ENCODE results near the gene SOBP. TPM values are rescaled to one million over a fixed set of nuclear protein-coding genes. Genes with fewer than 3 reads are reported as not detected.

The SOBP gene
- total RNA-seq, 1 experiment from 2014 or later: 10.1 TPM

DNA sequence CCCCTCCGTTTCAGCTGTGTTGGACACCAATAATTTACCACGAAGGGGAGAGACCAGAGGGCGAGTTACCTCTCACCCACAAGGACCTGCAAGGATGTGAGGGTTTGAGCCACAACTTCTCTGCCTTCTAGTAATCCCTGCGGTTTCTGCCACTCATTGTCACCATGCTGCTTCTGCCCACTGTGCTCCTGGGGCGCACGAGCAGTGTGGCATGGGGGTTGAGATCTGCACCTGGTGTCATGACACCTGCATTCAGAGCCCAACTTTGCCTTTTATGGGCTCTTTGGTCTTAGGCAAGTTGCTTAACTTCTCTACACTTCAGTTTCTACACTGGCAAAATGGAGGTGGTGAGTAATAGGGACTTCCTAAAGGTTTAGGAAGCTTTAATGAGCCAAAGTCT is 84.9 kb downstream of the SOBP start:
- H3K36me3 Mint-ChIP-seq: no peaks in the 10 kb centered on the region
- ATAC-seq (no peak), DNase-seq (ENCODE audit: low spot score) (no peak)
- H3K27ac Mint-ChIP-seq: no peak overlapping the region
- ChIA-PET POLR2A (no interaction called here), CTCF (no interaction called here)
- H3K4me1 Mint-ChIP-seq: peaks cover 32% of the 10 kb centered on the region
- no peak for TF ChIP-seq FOXP1 (CRISPR knock-in tag; IDR thresholded peaks at IDR 0.05; ENCODE audit: borderline replicate concordance)
- TF ChIP-seq, protein P1, sequence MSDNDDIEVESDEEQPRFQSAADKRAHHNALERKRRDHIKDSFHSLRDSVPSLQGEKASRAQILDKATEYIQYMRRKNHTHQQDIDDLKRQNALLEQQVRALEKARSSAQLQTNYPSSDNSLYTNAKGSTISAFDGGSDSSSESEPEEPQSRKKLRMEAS (CRISPR knock-in tag; IDR thresholded peaks at IDR 0.05): no peak
- TF ChIP-seq E2F4 (CRISPR knock-in tag; IDR thresholded peaks at IDR 0.05; ENCODE audit: borderline replicate concordance, low read depth): no peak
- no peak for TF ChIP-seq MXD4 (CRISPR knock-in tag; IDR thresholded peaks at IDR 0.05; ENCODE audit: borderline replicate concordance)
- TF ChIP-seq NFE2L1 (CRISPR knock-in tag; IDR thresholded peaks at IDR 0.05): no peak
- no peak for TF ChIP-seq TEAD1 (CRISPR knock-in tag; IDR thresholded peaks at IDR 0.05)
- TF ChIP-seq CREM (CRISPR knock-in tag; IDR thresholded peaks at IDR 0.05): no peak
- no peak for TF ChIP-seq GTF2I (CRISPR knock-in tag; conservative IDR thresholded peaks at IDR 0.05)
- no peak for TF ChIP-seq JAZF1 (CRISPR knock-in tag; IDR thresholded peaks at IDR 0.05)
- no peak for TF ChIP-seq RELA (CRISPR knock-in tag; IDR thresholded peaks at IDR 0.05; ENCODE audit: borderline replicate concordance)
- TF ChIP-seq, protein P2, sequence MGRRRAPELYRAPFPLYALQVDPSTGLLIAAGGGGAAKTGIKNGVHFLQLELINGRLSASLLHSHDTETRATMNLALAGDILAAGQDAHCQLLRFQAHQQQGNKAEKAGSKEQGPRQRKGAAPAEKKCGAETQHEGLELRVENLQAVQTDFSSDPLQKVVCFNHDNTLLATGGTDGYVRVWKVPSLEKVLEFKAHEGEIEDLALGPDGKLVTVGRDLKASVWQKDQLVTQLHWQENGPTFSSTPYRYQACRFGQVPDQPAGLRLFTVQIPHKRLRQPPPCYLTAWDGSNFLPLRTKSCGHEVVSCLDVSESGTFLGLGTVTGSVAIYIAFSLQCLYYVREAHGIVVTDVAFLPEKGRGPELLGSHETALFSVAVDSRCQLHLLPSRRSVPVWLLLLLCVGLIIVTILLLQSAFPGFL (CRISPR knock-in tag; IDR thresholded peaks at IDR 0.05; ENCODE audit: borderline replicate concordance): no peak
- TF ChIP-seq ARID4B (CRISPR knock-in tag; IDR thresholded peaks at IDR 0.05; ENCODE audit: borderline replicate concordance): no peak
- TF ChIP-seq NR1H2 (CRISPR knock-in tag; IDR thresholded peaks at IDR 0.05): no peak
- no peak for TF ChIP-seq ZNF263 (CRISPR knock-in tag; IDR thresholded peaks at IDR 0.05; ENCODE audit: low read depth)
- TF ChIP-seq NR3C1 (CRISPR knock-in tag; conservative IDR thresholded peaks at IDR 0.05; ENCODE audit: low read depth): no peak
- TF ChIP-seq OVOL2 (CRISPR knock-in tag; IDR thresholded peaks at IDR 0.05; ENCODE audit: borderline replicate concordance): no peak
- no peak for TF ChIP-seq ZNF219 (CRISPR knock-in tag; IDR thresholded peaks at IDR 0.05; ENCODE audit: borderline replicate concordance)
- H3K27me3 Mint-ChIP-seq (ENCODE audit: low read depth): no peaks in the 10 kb centered on the region
- no peaks in the 10 kb centered on the region for H3K9me3 Mint-ChIP-seq
- no peak overlapping the region for H3K4me3 Mint-ChIP-seq

GRCh38 chr6:107576852-107577251 is 86.9 kb downstream of the SOBP start:
- ChIA-PET CTCF (interaction anchor here (1.3 kb wide), 1 partner anchor 9 kb away, joined by 6 read pairs; no protein-coding TSS in a partner anchor), POLR2A (no interaction called here)
- H3K4me1 Mint-ChIP-seq: peaks cover 42% of the 10 kb centered on the region
- H3K4me3 Mint-ChIP-seq: no peak overlapping the region
- H3K27ac Mint-ChIP-seq: no peak overlapping the region
- DNase-seq (ENCODE audit: low spot score) (no peak), ATAC-seq (no peak)
- TF ChIP-seq GABPB1 (CRISPR knock-in tag; IDR thresholded peaks at IDR 0.05) (no peak), ZNF219 (CRISPR knock-in tag; IDR thresholded peaks at IDR 0.05; ENCODE audit: borderline replicate concordance) (no peak), CDX4 (CRISPR knock-in tag; IDR thresholded peaks at IDR 0.05; ENCODE audit: borderline replicate concordance) (no peak), SOX15 (CRISPR knock-in tag; IDR thresholded peaks at IDR 0.05) (no peak), CREB1 (CRISPR knock-in tag; IDR thresholded peaks at IDR 0.05) (no peak), ETV6 (CRISPR knock-in tag; IDR thresholded peaks at IDR 0.05) (no peak)
- TF ChIP-seq, protein P2 (CRISPR knock-in tag; IDR thresholded peaks at IDR 0.05; ENCODE audit: borderline replicate concordance): no peak
- no peaks in the 10 kb centered on the region for H3K27me3 Mint-ChIP-seq (ENCODE audit: low read depth)
- H3K36me3 Mint-ChIP-seq: no peaks in the 10 kb centered on the region
- H3K9me3 Mint-ChIP-seq: no peaks in the 10 kb centered on the region; the same call in 1 of the 2 replicates

Data from WTC11 (cell line).